ENCODE data around the gene STMN3.
A peak's percentile ranks its signal among the peaks of the same experiment; 100 is the strongest.

Gene STMN3

GRCh38 chr20:63653041-63653973 lies at the start of gene STMN3:
STMN3 (minus strand) TSS chr20:63653424; CDS start chr20:63653345, 79 bp downstream.
- peak; percentile 82 for DNase-seq

- peak; percentile 54 for DNase-seq
These were observed 48.9 kb upstream of the STMN3 start for GRCh38 chr20:63702036-63702665.

DNA sequence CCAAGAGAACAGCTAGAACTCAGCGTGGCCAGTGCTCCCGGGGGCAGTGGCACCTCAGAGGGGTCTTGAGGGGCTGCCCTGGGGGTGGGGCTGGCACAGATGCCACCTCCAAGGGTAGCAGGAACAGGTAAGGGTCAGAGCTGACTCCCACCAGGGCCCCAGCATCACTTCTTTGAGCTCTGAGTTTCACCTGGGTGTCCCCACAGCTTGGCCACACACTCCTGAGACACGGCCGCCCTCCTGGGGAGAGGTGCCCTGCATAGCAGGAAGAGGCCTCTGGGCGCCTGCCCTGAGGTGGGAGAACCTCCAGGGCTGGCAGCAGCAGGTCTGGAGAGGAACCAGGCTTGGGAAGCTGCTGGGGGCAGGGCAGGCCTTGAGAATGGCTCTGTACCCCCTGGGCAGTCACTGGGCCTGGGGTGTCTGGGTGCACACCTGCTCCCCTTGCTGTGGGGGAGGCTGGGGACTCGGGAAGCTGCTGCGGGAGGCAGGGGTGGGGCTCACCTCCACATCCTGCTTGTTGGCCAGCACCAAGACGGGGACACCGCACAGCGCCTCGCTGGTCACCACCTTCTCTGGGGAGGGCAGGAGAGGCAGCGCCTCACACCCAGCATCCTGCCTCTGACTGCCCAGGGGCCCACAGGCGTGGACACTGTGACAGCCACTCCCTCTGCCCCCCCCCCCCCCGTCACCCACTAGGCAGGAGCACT lies 48.3 kb upstream of the STMN3 start:
- peak; percentile 53 for DNase-seq

DNA sequence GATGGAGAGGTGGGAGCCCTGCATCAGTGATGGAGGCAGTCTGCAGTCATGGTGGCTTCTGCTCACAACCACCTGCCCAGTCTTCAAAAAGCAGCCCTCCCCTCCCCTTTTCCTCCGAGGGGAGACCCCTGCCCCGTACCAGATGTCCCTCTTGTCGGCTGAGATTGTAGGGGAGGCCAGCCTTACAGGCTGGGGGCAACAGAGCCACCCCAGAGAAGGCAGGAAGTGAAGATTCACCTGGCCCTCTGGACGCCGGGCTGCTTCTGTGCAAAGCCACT lies 47.8 kb upstream of the STMN3 start:
- DNase-seq = no peak

DNA sequence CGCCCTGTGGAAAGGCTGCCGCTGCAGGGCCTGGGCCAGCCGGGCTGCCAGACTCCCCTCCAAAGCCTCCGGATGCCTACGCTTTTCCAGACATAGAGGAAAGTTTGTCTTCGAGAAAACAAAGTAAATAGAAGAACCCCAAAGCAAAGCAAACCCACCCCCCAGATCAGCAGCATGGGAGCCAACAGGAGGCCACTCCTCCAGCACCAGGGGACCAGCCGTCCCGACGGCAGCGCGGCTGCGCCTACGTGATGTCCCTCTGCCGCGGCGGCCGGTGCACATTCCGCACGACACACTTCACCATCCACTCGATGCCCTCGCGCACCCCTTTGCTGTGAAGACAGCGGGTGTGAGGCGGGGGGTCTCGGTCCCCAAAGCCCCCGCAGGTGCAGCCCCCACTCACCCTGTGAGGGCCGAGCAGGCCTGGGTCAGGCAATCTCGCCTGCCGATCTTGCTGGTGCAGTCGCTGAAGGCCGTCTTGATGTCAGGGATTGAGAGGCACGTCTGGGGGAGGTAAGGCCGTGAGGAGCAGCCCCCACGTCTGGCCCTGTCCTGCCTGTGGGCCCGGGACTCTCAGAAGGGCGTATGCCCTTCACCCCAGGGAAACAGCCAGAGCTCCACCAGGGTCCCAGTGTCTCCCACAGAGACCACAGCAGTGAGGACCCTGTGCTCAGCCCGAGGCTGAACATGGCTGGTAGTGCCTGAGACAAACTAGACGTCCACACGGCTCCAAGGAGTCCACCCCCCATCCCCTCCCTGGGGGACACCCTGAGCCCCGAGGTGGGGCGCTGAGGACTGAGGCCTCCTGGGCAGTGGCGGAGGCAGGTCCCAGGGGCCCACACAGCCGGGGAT lies 47.2 kb upstream of the STMN3 start:
- no peak for DNase-seq

DNA sequence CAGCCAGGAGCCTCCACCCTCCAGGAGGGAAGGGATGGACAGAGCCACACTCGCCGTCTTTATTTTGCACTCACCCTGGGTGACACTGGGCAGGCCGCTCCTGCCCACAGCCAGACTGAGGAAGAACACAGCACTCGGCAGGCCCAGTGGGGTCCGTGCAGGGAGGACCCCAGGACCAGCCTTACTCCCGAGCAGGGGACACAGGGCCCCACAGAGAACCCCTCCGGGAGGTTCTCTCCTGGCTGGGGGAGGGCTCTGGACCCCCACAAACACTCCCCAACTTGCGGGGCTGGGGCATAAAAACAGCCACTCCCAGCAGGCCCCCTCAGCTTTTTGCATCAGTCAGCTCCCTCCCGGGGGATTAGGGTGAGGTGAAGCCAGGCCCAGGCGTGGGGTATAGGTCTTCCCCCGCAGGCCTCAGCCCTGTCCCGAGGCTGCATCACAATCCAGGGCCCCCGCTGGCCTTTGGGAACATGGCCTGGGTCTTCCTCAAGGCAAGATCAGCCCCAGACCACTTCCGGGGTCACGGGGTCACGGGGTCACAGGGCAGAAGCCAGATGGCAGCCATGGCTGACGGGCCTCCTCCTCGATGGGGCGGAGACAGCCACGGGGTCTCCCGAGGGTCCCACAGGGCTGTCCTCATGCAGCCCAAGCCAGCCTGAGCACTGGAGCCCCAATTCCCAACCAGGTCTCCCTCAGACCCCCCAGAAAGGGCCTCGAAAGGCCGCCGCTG lies 46.4 kb upstream of the STMN3 start:
- DNase-seq = no peak

- DNase-seq = peak; percentile 78
These were observed 45.7 kb upstream of the STMN3 start for GRCh38 chr20:63698739-63699465.

DNA sequence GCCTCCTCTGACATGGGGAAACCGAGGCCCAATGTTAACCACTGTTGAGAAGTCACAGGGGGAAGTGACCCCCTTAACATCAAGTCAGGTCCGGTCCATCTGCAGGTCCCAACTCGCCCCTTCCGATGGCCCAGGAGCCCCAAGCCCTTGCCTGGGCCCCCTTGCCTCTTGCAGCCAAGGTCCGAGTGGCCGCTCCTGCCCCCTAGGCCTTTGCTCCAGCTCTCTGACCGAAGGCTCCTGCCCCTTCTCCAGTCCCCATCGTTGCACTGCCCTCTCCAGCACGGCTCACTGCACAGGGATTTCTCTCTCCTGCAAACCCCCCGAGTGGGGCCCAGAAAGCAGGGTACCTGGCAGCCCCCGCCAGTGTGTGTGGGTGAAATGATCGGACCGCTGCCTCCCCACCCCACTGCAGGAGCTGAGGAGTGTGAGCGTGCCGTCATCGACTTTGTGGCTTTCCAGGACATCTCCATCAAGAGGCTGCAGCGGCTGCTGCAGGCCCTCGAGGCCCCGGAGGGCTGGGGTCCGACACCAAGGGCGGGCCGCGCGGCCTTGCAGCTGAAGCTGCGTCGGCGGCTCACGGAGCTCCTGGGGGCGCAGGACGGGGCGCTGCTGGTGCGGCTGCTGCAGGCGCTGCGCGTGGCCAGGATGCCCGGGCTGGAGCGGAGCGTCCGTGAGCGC lies 44.8 kb upstream of the STMN3 start:
- DNase-seq = no peak

DNA sequence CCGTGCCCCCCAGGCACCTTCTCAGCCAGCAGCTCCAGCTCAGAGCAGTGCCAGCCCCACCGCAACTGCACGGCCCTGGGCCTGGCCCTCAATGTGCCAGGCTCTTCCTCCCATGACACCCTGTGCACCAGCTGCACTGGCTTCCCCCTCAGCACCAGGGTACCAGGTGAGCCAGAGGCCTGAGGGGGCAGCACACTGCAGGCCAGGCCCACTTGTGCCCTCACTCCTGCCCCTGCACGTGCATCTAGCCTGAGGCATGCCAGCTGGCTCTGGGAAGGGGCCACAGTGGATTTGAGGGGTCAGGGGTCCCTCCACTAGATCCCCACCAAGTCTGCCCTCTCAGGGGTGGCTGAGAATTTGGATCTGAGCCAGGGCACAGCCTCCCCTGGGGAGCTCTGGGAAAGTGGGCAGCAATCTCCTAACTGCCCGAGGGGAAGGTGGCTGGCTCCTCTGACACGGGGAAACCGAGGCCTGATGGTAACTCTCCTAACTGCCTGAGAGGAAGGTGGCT lies 44.2 kb upstream of the STMN3 start:
- no peak for DNase-seq

- no peak for DNase-seq
These were observed 43.6 kb upstream of the STMN3 start, which contains the start of gene TNFRSF6B for GRCh38 chr20:63696628-63697356. TNFRSF6B (plus strand) TSS chr20:63696652; CDS start chr20:63696768, 116 bp downstream.

DNA sequence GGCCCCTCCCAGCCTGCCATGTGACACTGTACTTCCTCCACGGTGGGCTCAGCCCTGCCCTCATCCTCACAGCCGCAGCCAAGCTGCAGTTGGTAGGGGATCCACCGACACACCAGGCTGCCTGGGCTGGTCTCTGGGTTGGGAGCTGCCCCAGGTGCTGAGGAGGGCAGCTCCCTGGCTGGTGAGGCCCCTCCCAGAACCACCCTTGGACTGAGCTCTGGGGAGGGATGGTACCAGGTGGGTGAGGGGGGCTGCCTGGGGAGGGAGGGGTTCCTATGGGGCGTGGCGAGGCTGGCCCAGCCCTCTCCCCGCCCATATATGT lies 43.0 kb upstream of the STMN3 start:
- DNase-seq = no peak

GRCh38 chr20:63695424-63696305 lies 42.4 kb upstream of the STMN3 start:
- no peak for DNase-seq

DNA sequence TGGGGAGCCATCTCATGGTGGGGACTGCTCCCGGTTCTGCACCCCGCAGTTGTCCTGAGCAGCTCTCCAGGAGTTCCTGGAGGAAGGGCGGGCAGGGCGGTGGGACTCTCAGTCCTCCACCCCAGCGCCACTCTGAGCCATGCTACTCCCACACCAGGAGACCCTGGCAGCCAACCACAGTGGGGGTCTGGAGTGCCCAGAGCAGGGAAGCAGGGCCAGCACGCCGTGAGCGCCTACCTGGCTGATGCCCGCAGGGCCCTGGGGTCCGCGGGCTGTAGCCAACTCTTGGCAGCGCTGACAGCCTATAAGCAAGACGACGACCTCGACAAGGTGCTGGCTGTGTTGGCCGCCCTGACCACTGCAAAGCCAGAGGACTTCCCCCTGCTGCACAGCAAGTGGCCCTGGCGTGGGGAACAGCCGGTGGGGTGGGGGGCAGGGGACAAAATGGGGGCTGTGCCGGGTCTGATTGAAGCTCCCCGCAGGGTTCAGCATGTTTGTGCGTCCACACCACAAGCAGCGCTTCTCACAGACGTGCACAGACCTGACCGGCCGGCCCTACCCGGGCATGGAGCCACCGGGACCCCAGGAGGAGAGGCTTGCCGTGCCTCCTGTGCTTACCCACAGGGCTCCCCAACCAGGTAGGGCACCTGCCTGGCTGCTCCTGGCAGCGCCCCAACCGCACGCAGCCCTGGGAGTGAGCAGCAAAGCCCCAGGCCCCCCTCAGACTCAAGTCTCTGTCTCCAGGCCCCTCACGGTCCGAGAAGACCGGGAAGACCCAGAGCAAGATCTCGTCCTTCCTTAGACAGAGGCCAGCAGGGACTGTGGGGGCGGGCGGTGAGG lies 41.6 kb upstream of the STMN3 start:
- DNase-seq = no peak

GRCh38 chr20:63693733-63694583 lies 40.7 kb upstream of the STMN3 start:
- no peak for DNase-seq

DNA sequence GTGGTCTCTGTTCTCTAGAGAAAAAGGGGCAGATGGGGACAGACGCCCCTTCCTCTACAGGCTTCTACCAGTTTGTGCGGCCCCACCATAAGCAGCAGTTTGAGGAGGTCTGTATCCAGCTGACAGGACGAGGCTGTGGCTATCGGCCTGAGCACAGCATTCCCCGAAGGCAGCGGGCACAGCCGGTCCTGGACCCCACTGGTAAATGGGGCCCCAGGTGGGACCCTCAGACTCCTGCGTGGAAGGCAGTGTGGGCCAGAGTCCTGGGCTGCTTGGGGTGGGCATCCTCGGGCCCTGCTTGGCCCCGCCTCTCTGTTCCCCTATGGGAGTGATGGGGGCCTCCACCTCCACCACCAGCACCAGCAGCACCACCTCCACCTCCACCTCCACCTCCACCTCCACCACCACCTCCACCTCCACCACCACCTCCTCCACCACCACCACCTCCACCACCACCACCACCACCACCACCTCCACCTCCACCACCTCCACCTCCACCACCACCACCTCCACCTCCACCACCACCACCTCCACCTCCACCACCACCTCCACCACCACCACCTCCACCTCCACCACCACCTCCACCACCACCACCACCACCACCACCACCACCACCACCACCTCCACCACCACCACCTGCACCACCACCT lies 40.0 kb upstream of the STMN3 start:
- no peak for DNase-seq

GRCh38 chr20:63692436-63693082 lies 39.3 kb upstream of the STMN3 start:
- DNase-seq = no peak
